Measurements from ENCODE around the gene ZNF609. TPM values are rescaled to one million over a fixed set of nuclear protein-coding genes. Genes with fewer than 3 reads are reported as not detected.

ZNF609 gene
- total RNA-seq, 6 experiments from 2014 or later, result 19.7 to 22.1 (median 20.4) TPM

DNA sequence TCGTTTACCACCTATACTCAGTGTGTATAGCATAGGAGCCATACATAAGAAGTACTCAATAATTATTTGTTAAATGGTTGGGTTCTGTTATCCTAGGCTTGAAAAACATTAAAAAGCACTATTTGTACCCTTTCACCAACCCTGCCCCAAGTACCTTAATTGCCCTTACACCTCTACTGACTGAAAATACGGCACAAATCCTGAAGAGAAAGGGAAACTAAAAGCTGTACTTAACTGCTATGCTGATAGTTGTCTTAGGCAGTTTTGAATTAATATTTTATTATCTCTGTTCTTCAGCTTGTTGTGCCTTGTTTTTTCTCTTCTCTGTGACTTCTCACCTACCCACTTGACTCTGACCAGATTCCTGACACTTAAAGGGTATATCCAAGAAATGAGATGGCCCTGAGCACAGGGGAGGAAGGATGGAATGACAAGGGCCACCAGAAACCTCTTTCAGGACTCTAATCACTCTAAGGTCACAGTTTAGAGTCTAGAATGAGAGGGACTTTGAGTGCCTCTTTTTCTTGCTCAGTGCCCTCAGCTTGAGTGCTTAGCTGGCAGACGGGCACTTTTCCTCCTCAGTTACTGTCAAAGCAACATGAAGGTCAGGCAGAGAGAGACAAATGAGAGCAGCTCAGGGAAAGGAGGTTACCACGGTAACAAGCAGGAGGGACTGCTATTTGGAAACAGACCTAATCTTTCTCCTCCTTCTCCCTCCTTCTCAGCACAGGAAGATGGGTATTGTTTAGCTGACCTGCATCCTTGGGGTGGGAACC lies 136.5 kb downstream of the ZNF609 start:
- TF ChIP-seq, protein P1, sequence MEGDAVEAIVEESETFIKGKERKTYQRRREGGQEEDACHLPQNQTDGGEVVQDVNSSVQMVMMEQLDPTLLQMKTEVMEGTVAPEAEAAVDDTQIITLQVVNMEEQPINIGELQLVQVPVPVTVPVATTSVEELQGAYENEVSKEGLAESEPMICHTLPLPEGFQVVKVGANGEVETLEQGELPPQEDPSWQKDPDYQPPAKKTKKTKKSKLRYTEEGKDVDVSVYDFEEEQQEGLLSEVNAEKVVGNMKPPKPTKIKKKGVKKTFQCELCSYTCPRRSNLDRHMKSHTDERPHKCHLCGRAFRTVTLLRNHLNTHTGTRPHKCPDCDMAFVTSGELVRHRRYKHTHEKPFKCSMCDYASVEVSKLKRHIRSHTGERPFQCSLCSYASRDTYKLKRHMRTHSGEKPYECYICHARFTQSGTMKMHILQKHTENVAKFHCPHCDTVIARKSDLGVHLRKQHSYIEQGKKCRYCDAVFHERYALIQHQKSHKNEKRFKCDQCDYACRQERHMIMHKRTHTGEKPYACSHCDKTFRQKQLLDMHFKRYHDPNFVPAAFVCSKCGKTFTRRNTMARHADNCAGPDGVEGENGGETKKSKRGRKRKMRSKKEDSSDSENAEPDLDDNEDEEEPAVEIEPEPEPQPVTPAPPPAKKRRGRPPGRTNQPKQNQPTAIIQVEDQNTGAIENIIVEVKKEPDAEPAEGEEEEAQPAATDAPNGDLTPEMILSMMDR (IDR thresholded peaks at IDR 0.05), result no peak
- H3K4me1 Mint-ChIP-seq (ENCODE audit: low read depth), result peaks cover 39% of the 10 kb centered on the region
- DNase-seq, result peak; percentile 9
- peak overlapping the region; percentile 61 for H3K27ac Mint-ChIP-seq
- H3K9me3 Mint-ChIP-seq, result no peaks in the 10 kb centered on the region
- H3K36me3 Mint-ChIP-seq (ENCODE audit: low read depth), result 0 out of 2 replicates have a peak, but pooled peaks cover 5% of the 10 kb centered on the region
- no peaks in the 10 kb centered on the region for H3K27me3 Mint-ChIP-seq (ENCODE audit: insufficient read depth)
- peak overlapping the region; percentile 14; the same call in 1 of the 2 replicates for H3K4me3 Mint-ChIP-seq

DNA sequence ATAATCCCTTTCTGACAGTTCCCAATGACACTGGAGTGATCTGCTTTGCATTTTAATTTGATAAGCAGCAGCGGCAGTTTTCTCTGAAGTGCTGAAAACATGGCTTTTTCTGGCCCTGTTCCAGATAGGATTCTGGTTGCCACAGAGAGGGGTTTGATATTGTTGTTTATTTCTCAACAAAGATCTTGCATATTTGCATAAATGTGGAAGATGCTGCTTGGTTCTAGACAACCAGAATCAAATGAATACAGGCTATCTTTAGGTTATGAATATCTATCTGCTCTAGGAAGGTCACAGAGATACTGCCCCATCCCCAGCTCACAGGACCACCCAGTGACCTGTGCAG lies 137.1 kb downstream of the ZNF609 start:
- no peak overlapping the region for H3K4me3 Mint-ChIP-seq
- TF ChIP-seq, protein P1 (IDR thresholded peaks at IDR 0.05), result no peak

DNA sequence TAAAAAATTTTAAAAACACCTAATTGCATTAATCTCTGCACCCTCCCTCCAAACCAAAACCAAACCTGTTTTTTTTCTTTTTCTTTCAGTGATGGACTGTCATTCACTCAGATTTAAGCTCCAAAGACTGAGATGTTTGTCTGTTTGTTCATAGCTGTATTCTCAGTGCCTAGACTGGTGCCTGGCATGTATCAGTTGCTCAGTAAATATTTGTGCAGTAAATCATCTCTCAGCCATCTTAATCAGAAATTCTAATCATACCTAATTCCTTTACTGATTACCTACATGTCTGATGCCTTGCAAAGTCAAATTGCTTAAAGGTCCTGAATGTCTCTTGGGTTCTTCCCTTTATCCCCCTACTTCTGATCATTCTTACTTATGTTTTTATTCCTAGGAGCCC lies 138.8 kb downstream of the ZNF609 start:
- TF ChIP-seq, protein P1 (IDR thresholded peaks at IDR 0.05), result no peak
- no peak for DNase-seq
- Mint-ChIP-seq H3K4me3 (peak overlapping the region; percentile 20; the same call in 1 of the 2 replicates), H3K9me3 (peaks cover 4% of the 10 kb centered on the region; the same call in 1 of the 2 replicates), H3K27me3 (ENCODE audit: insufficient read depth) (no peaks in the 10 kb centered on the region), H3K4me1 (ENCODE audit: low read depth) (peaks cover 53% of the 10 kb centered on the region), H3K36me3 (ENCODE audit: low read depth) (peaks cover 5% of the 10 kb centered on the region; the same call in 1 of the 2 replicates), H3K27ac (peak overlapping the region; percentile 57)

More for the DNA sequence above, 137.1 kb downstream of the ZNF609 start:
- Mint-ChIP-seq H3K4me1 (ENCODE audit: low read depth) (peaks cover 45% of the 10 kb centered on the region), H3K27ac (peak overlapping the region; percentile 61; the same call in 1 of the 2 replicates), H3K36me3 (ENCODE audit: low read depth) (0 out of 2 replicates have a peak, but pooled peaks cover 5% of the 10 kb centered on the region), H3K27me3 (ENCODE audit: insufficient read depth) (no peaks in the 10 kb centered on the region), H3K9me3 (no peaks in the 10 kb centered on the region)
- peak; percentile 6 for DNase-seq

DNA sequence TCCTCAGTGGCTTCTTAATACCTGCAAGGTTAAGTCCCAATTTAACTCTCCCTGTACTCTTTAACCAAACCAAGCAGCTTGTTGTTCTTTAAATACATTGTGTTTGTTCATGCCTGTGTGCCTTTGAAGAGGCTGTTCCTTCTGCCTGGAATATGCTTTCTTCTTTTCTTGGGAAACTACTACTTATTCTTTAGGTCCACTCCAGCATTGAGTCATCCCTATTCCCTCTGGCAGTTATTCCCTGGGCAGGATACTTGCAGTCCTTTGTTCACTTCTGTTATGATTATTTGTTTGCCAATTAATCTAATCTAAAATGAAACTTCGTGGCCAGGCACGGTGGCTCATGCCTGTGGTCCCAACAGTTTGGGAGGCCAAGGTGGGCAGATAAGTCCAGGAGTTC lies 139.3 kb downstream of the ZNF609 start:
- peak; percentile 30 for DNase-seq
- Mint-ChIP-seq H3K4me1 (ENCODE audit: low read depth) (peaks cover 56% of the 10 kb centered on the region), H3K27ac (peak overlapping the region; percentile 57), H3K9me3 (peaks cover 4% of the 10 kb centered on the region; the same call in 1 of the 2 replicates), H3K36me3 (ENCODE audit: low read depth) (peaks cover 5% of the 10 kb centered on the region; the same call in 1 of the 2 replicates), H3K27me3 (ENCODE audit: insufficient read depth) (no peaks in the 10 kb centered on the region), H3K4me3 (peak overlapping the region; percentile 20)
- TF ChIP-seq, protein P1 (IDR thresholded peaks at IDR 0.05), result no peak

DNA sequence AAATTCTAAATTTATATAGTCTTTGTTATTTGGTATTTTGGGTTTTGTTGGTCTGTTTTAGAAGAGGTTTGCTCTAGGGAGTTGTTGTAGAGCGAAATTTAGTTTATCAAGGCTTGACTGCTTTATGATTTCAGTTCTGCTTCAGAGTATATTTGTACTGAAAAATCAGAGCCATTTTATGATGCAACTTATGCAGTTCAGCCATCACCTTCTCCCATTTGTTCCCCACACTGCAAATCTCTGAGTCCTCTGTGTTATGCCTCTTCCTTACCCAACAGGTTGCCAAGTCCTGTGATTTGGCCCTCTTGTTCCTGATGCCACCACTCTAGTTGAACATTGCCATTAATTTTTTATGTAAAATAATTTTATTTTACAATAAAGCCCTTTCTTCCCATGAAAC lies 140.4 kb downstream of the ZNF609 start:
- TF ChIP-seq, protein P1 (IDR thresholded peaks at IDR 0.05), result no peak
- Mint-ChIP-seq H3K36me3 (ENCODE audit: low read depth) (peaks cover 5% of the 10 kb centered on the region; the same call in 1 of the 2 replicates), H3K4me3 (no peak overlapping the region), H3K27ac (no peak overlapping the region), H3K27me3 (ENCODE audit: insufficient read depth) (no peaks in the 10 kb centered on the region), H3K4me1 (ENCODE audit: low read depth) (peaks cover 56% of the 10 kb centered on the region), H3K9me3 (peaks cover 4% of the 10 kb centered on the region; the same call in 1 of the 2 replicates)
- DNase-seq, result no peak

Measured in HFFc6 (cell line).